PFSK-1 (cell line): Measurements from ENCODE around the gene ITK.

Experiments used
- POLR2AphosphoS5 ChIP-seq: IDR thresholded peaks from 2 replicates; pipeline ENCODE4 v1.6.1; 2012; ENCODE audit warnings: low read depth, mild to moderate bottlenecking, control low read depth, low read length, moderate library complexity
- REST ChIP-seq, 2 experiments: IDR thresholded peaks; 2 replicates each; pipeline versions ENCODE4 v1.6.1 to v1.8.0; 2011 to 2012; ENCODE audit warnings: low read depth in 2 of 2, low read length in 2 of 2, control low read depth in 1 of 2, inconsistent platforms in 1 of 2, mild to moderate bottlenecking in 1 of 2, moderate library complexity in 1 of 2; ENCODE audit not compliant: insufficient read depth in 1 of 2
- TAF1 ChIP-seq: IDR thresholded peaks from 2 replicates; pipeline ENCODE4 v1.6.1; 2012; ENCODE audit warnings: low read length, control low read depth, borderline replicate concordance; ENCODE audit not compliant: insufficient read depth

DNA sequence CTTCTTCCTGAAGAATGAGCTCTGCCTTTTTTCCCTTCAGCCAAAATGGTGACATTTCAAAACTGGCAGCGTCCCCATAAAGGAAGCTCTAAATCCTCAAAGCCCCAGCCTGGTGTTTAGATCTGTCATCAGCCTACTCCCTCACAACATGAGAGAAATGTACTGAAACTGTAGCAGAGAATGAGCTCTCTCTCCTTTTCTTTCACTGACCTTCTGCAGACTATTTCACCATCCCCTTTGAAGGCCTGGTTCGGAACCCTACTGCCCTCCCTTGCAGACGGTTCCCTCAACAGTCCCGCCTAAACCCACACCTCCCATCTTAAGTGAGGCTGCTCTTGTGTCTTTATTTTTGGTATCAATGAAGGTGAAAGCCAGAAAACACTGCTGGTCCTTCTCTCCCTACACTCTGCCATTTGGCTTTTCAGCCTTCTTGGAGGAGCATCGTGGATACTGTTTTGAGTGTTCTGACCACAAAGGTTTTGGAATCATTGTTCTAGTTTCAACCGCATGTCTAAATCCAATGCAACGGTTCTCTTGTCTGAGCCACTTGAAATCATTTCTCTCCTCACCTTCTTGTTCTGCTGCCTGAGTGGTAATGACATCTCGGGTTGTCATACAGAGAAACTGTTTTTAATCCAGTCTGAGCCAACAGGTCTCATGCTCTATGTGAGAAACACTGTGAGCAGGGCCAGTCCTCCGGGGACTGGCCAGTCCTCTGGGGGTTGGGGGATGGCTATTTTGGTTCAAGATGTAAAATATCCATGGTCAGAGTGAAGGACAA lies 39.0 kb downstream of the ITK start:
- TF ChIP-seq REST (IDR thresholded peaks at IDR 0.05; ENCODE audit: insufficient read depth in 1 of 2, low read depth in 2 of 2, low read length in 2 of 2) (no peak), POLR2AphosphoS5 (no peak), TAF1 (no peak)
